ENCODE measurements around the gene POU3F1. TPM values are rescaled to one million over a fixed set of nuclear protein-coding genes. Genes with fewer than 3 reads are reported as not detected.

Gene POU3F1
- total RNA-seq, 3 donors from 2014 or later, result 0.29 TPM; not detected in 2

- Histone ChIP-seq H3K9me3 (no peaks in the 10 kb centered on the region), H3K4me1 (peaks cover 3 to 9% of the 10 kb centered on the region in 2 donors), H3K4me3 (peak within 1 kb of the TSS; percentile 80 to 93 (median 82)), H3K27ac (peak within 1 kb of the TSS; percentile 94 to 97), H3K27me3 (no peaks in the 10 kb centered on the region), H3K36me3 (no peaks in the 10 kb centered on the region)
- intact Hi-C loops (cut with DNase I; ENCODE audit: low total_unique reads), result no loop called here
- TF ChIP-seq CTCF (IDR thresholded peaks at IDR 0.05), result peak in 1 of 3 donors; percentile 11
- peak; percentile 90 to 98 (median 97) for TF ChIP-seq POLR2AphosphoS5 (IDR thresholded peaks at IDR 0.05)
- peak; percentile 70 for TF ChIP-seq POLR2A (IDR thresholded peaks at IDR 0.05)
- DNase-seq (ENCODE audit: low spot score in 2 of 2), result peak; percentile 95 to 97
Measured at GRCh38 chr1:38012363-38013226, 34.0 kb downstream of the POU3F1 start, which contains the start of gene UTP11. Gene UTP11, plus strand, starts transcription at chr1:38012734. Its CDS starts 69 bp downstream, at chr1:38012803.

- Histone ChIP-seq H3K4me1 (peaks cover 3 to 9% of the 10 kb centered on the region in 2 donors), H3K27me3 (no peaks in the 10 kb centered on the region), H3K27ac (peak overlapping the region in 1 of 2 donors; percentile 59), H3K9me3 (no peaks in the 10 kb centered on the region), H3K36me3 (no peaks in the 10 kb centered on the region), H3K4me3 (no peak overlapping the region)
- no peak for DNase-seq (ENCODE audit: low spot score in 2 of 2)
- intact Hi-C loops (cut with DNase I; ENCODE audit: low total_unique reads), result no loop called here
- TF ChIP-seq POLR2A (IDR thresholded peaks at IDR 0.05) (no peak), CTCF (IDR thresholded peaks at IDR 0.05) (no peak), POLR2AphosphoS5 (IDR thresholded peaks at IDR 0.05) (no peak)
Measured at GRCh38 chr1:38009841-38010180, 36.8 kb downstream of the POU3F1 start.

GRCh38 chr1:38009088-38009840, 37.3 kb downstream of the POU3F1 start:
- no peaks in the 10 kb centered on the region for H3K9me3 ChIP-seq
- H3K4me1 ChIP-seq, result peaks cover 3 to 7% of the 10 kb centered on the region in 2 donors
- no peak overlapping the region for H3K4me3 ChIP-seq
- DNase-seq (ENCODE audit: low spot score in 2 of 2), result no peak
- H3K27me3 ChIP-seq, result no peaks in the 10 kb centered on the region
- H3K27ac ChIP-seq, result peak overlapping the region; percentile 59 to 71
- intact Hi-C loops (cut with DNase I; ENCODE audit: low total_unique reads), result no loop called here
- H3K36me3 ChIP-seq, result no peaks in the 10 kb centered on the region
- TF ChIP-seq POLR2A (IDR thresholded peaks at IDR 0.05) (no peak), POLR2AphosphoS5 (IDR thresholded peaks at IDR 0.05) (no peak), CTCF (IDR thresholded peaks at IDR 0.05) (no peak)

GRCh38 chr1:38006008-38006828, 40.4 kb downstream of the POU3F1 start:
- intact Hi-C loops (cut with DNase I; ENCODE audit: low total_unique reads), result no loop called here
- no peak for DNase-seq (ENCODE audit: low spot score in 2 of 2)
- TF ChIP-seq POLR2AphosphoS5 (IDR thresholded peaks at IDR 0.05) (no peak), CTCF (IDR thresholded peaks at IDR 0.05) (no peak), POLR2A (IDR thresholded peaks at IDR 0.05) (no peak)

More at GRCh38 chr1:38006008-38006828, 40.4 kb downstream of the POU3F1 start:
- Histone ChIP-seq H3K4me3 (peak overlapping the region; percentile 61 to 91 (median 73)), H3K9me3 (no peaks in the 10 kb centered on the region), H3K27me3 (no peaks in the 10 kb centered on the region), H3K4me1 (peaks cover 4 to 5% of the 10 kb centered on the region in 2 donors), H3K36me3 (no peaks in the 10 kb centered on the region), H3K27ac (peak overlapping the region; percentile 90 to 92)
